Endothelial cell (in vitro differentiated cells): Measurements from ENCODE around the gene SMPD3. TPM values are rescaled to one million over a fixed set of nuclear protein-coding genes. Genes with fewer than 3 reads are reported as not detected.

Experiments
- DNase-seq: peaks from one replicate; pipeline ENCODE4 v3.0.0; 2021; ENCODE audit warnings: low spot score
- H3K27ac Mint-ChIP-seq: one replicate; pipeline ENCODE4 v1.8.0; 2021; ENCODE audit warnings: mixed read lengths, inconsistent platforms; ENCODE audit not compliant: unreplicated experiment
- H3K27me3 Mint-ChIP-seq: one replicate; pipeline ENCODE4 v1.8.0; 2021; ENCODE audit warnings: mild to moderate bottlenecking, moderate library complexity, mixed read lengths, inconsistent platforms; ENCODE audit not compliant: unreplicated experiment
- H3K36me3 Mint-ChIP-seq: one replicate; pipeline ENCODE4 v1.8.0; 2021; ENCODE audit warnings: mild to moderate bottlenecking, low read depth, mixed read lengths, inconsistent platforms; ENCODE audit not compliant: unreplicated experiment
- H3K4me1 Mint-ChIP-seq: one replicate; pipeline ENCODE4 v1.8.0; 2021; ENCODE audit warnings: mild to moderate bottlenecking, mixed read lengths, inconsistent platforms; ENCODE audit not compliant: unreplicated experiment
- H3K4me3 Mint-ChIP-seq: one replicate; pipeline ENCODE4 v1.8.0; 2021; ENCODE audit warnings: mild to moderate bottlenecking, mixed read lengths, inconsistent platforms; ENCODE audit not compliant: unreplicated experiment
- H3K9me3 Mint-ChIP-seq: one replicate; pipeline ENCODE4 v1.8.0; 2021; ENCODE audit warnings: mixed read lengths, inconsistent platforms; ENCODE audit not compliant: unreplicated experiment
- CTCF ChIP-seq: fragments of 200-600 bp; sonication (generic); IDR thresholded peaks from one replicate; pipeline ENCODE4 v1.5.0; 2021; ENCODE audit warnings: antibody characterized with exemption; ENCODE audit not compliant: unreplicated experiment
- total RNA-seq: library from RNA; stranded (reverse); fragmentation: NEBNext Ultra II Directional; extraction: Animal tissue kit (Norgen Biotek cat#: 25700); gene quantifications from one replicate; pipeline ENCODE4 v1.2.1, GENCODE V29; 2021; ENCODE audit not compliant: unreplicated experiment

Gene SMPD3
- total RNA-seq, 1 donor from 2014 or later: not detected

- Mint-ChIP-seq H3K4me1 (peaks cover 18% of the 10 kb centered on the region), H3K27me3 (peaks cover 13% of the 10 kb centered on the region), H3K4me3 (no peak overlapping the region), H3K27ac (no peak overlapping the region), H3K9me3 (no peaks in the 10 kb centered on the region), H3K36me3 (peaks cover 8% of the 10 kb centered on the region)
- DNase-seq: no peak
- TF ChIP-seq CTCF: no peak
These were observed 1.3 kb downstream of the SMPD3 start for GRCh38 chr16:68446681-68447652.

GRCh38 chr16:68445458-68445857, 2.9 kb downstream of the SMPD3 start:
- H3K27me3 Mint-ChIP-seq: peaks cover 13% of the 10 kb centered on the region
- peaks cover 8% of the 10 kb centered on the region for H3K36me3 Mint-ChIP-seq
- peaks cover 18% of the 10 kb centered on the region for H3K4me1 Mint-ChIP-seq
- no peak overlapping the region for H3K4me3 Mint-ChIP-seq
- peak; percentile 75 for TF ChIP-seq CTCF
- H3K9me3 Mint-ChIP-seq: no peaks in the 10 kb centered on the region
- H3K27ac Mint-ChIP-seq: no peak overlapping the region
- peak; percentile 79 for DNase-seq

GRCh38 chr16:68444056-68444657, 4.2 kb downstream of the SMPD3 start:
- no peak for TF ChIP-seq CTCF
- no peak overlapping the region for H3K4me3 Mint-ChIP-seq
- peaks cover 10% of the 10 kb centered on the region for H3K27me3 Mint-ChIP-seq
- H3K36me3 Mint-ChIP-seq: peaks cover 5% of the 10 kb centered on the region
- H3K4me1 Mint-ChIP-seq: peaks cover 16% of the 10 kb centered on the region
- DNase-seq: peak; percentile 81
- H3K27ac Mint-ChIP-seq: no peak overlapping the region
- H3K9me3 Mint-ChIP-seq: no peaks in the 10 kb centered on the region

GRCh38 chr16:68436581-68436980, 11.7 kb downstream of the SMPD3 start:
- no peaks in the 10 kb centered on the region for H3K9me3 Mint-ChIP-seq

More at GRCh38 chr16:68436581-68436980, 11.7 kb downstream of the SMPD3 start:
- DNase-seq: no peak
- H3K4me1 Mint-ChIP-seq: peaks cover 7% of the 10 kb centered on the region
- H3K36me3 Mint-ChIP-seq: no peaks in the 10 kb centered on the region
- peak; percentile 64 for TF ChIP-seq CTCF
- H3K4me3 Mint-ChIP-seq: no peak overlapping the region
- no peak overlapping the region for H3K27ac Mint-ChIP-seq
- peaks cover 2% of the 10 kb centered on the region for H3K27me3 Mint-ChIP-seq
